GM21576 (cell line): ENCODE results near the gene BORCS5.
"Not testable (repeated sequence)": the region's sequence is repeated elsewhere in the genome, so short reads cannot be mapped to it uniquely, and the experiment has no call there.

Experiments used
- ATAC-seq: cut with Tn5 transposase; IDR thresholded peaks from one replicate; pipeline ENCODE4 v1.9.1; 2021; ENCODE audit warnings: mild to moderate bottlenecking, moderate library complexity; ENCODE audit not compliant: unreplicated experiment

Gene BORCS5

GRCh38 chr12:12351468-12352185, 5.3 kb upstream of the BORCS5 start:
- not testable (repeated sequence) for ATAC-seq

- ATAC-seq = no peak
Measured at GRCh38 chr12:12353276-12353675, 3.6 kb upstream of the BORCS5 start.

GRCh38 chr12:12353807-12354206, 3.1 kb upstream of the BORCS5 start:
- no peak for ATAC-seq

- no peak for ATAC-seq
Measured at GRCh38 chr12:12356467-12356895, 397 bp upstream of the BORCS5 start.

GRCh38 chr12:12357719-12358461, 1.0 kb downstream of the BORCS5 start:
- peak; percentile 0 for ATAC-seq

GRCh38 chr12:12358528-12358927, 1.6 kb downstream of the BORCS5 start:
- ATAC-seq = no peak

GRCh38 chr12:12364787-12365445, 8.0 kb downstream of the BORCS5 start:
- no peak for ATAC-seq

GRCh38 chr12:12365446-12365802, 8.5 kb downstream of the BORCS5 start:
- ATAC-seq = no peak

GRCh38 chr12:12365931-12366431, 9.1 kb downstream of the BORCS5 start:
- ATAC-seq = no peak

- ATAC-seq = no peak
Measured at GRCh38 chr12:12366701-12367481, 10.0 kb downstream of the BORCS5 start.

GRCh38 chr12:12367482-12367998, 10.7 kb downstream of the BORCS5 start:
- ATAC-seq = no peak

GRCh38 chr12:12372946-12373722, 16.3 kb downstream of the BORCS5 start:
- no peak for ATAC-seq

- ATAC-seq = no peak
Measured at GRCh38 chr12:12376646-12377448, 20.0 kb downstream of the BORCS5 start.

GRCh38 chr12:12378616-12379015, 21.7 kb downstream of the BORCS5 start:
- no peak for ATAC-seq

- ATAC-seq = peak; percentile 56
Measured at GRCh38 chr12:12379831-12380730, 23.2 kb downstream of the BORCS5 start.

GRCh38 chr12:12380949-12381593, 24.2 kb downstream of the BORCS5 start:
- no peak for ATAC-seq

- no peak for ATAC-seq
Measured at GRCh38 chr12:12381982-12382381, 25.1 kb downstream of the BORCS5 start.
